Common myeloid progenitor, CD34-positive (primary cell): ENCODE measurements around the gene JAML.

ENCODE experiments used
- CTCF ChIA-PET: fragments of 350-600 bp; sonication (Branson Sonifier 250); formaldehyde crosslinking; loops from one replicate; lab custom pipeline; 2021; ENCODE audit warnings: antibody characterized with exemption; lab: Charles Lee
- POLR2A ChIA-PET: fragments of 350-600 bp; sonication (Branson Sonifier 250); formaldehyde crosslinking; loops from one replicate; lab custom pipeline; 2021; ENCODE audit warnings: antibody characterized with exemption; lab: Charles Lee
- DNase-seq, 3 donors: peaks; one replicate each; pipeline versions ENCODE4 v3.0.0 to v3.0.0-alpha.2; 2013
- H3K27ac ChIP-seq, 2 experiments: 1 replicate in 1 of 2; 2 replicates in 1 of 2; pipeline ENCODE4 v1.7.0; 2013; ENCODE audit warnings: inconsistent platforms in 2 of 2, low read length in 2 of 2, mild to moderate bottlenecking in 2 of 2, low read depth in 1 of 2, moderate library complexity in 1 of 2; ENCODE audit not compliant: severe bottlenecking in 2 of 2, insufficient read depth in 1 of 2, poor library complexity in 1 of 2
- H3K27me3 ChIP-seq, 5 experiments: replicated peaks in 2 of 5; 1 replicate in 3 of 5; 2 replicates in 2 of 5; pipeline versions ENCODE4 v1.6.1 to v1.7.0; 2013; ENCODE audit warnings: low read length in 4 of 5, mild to moderate bottlenecking in 2 of 5, moderate library complexity in 2 of 5, inconsistent platforms in 1 of 5; ENCODE audit not compliant: insufficient read depth in 5 of 5, control insufficient read depth in 4 of 5
- H3K36me3 ChIP-seq, 4 experiments: 1 replicate in 2 of 4; 2 replicates in 2 of 4; pipeline versions ENCODE4 v1.6.1 to v1.7.0; 2013; ENCODE audit warnings: low read length in 3 of 4, control low read depth in 1 of 4, mild to moderate bottlenecking in 1 of 4; ENCODE audit not compliant: control insufficient read depth in 4 of 4, insufficient read depth in 4 of 4
- H3K4me1 ChIP-seq, 4 experiments: 1 replicate in 3 of 4; 2 replicates in 1 of 4; pipeline versions ENCODE4 v1.6.1 to v1.7.1; 2013; ENCODE audit warnings: low read length in 3 of 4, mild to moderate bottlenecking in 3 of 4, control low read depth in 1 of 4, inconsistent platforms in 1 of 4, moderate library complexity in 1 of 4; ENCODE audit not compliant: control insufficient read depth in 4 of 4, insufficient read depth in 4 of 4; ENCODE audit errors: control extremely low read depth in 1 of 4
- H3K4me3 ChIP-seq, 7 experiments: 1 replicate in 4 of 7; 2 replicates in 3 of 7; pipeline versions ENCODE4 v1.5.1 to v1.7.0; 2013; ENCODE audit warnings: mild to moderate bottlenecking in 7 of 7, low read length in 6 of 7, moderate library complexity in 6 of 7, inconsistent platforms in 2 of 7, low read depth in 2 of 7, control low read depth in 1 of 7; ENCODE audit not compliant: insufficient read depth in 4 of 7, control insufficient read depth in 1 of 7; ENCODE audit errors: extremely low read depth in 1 of 7
- H3K9me3 ChIP-seq, 5 experiments: 1 replicate in 4 of 5; 2 replicates in 1 of 5; pipeline versions ENCODE4 v1.6.1 to v1.7.1; 2013; ENCODE audit warnings: low read length in 4 of 5, mild to moderate bottlenecking in 2 of 5, inconsistent platforms in 1 of 5, low read depth in 1 of 5, moderate library complexity in 1 of 5; ENCODE audit not compliant: control insufficient read depth in 4 of 5, insufficient read depth in 2 of 5; ENCODE audit errors: control extremely low read depth in 1 of 5
- WGBS: methylation state at CpG from one replicate; pipeline ENCODE4 v1.1.5; 2013; ENCODE audit not compliant: insufficient coverage; 5-methylcytosine and 5-hydroxymethylcytosine counted together

Gene JAML

DNA sequence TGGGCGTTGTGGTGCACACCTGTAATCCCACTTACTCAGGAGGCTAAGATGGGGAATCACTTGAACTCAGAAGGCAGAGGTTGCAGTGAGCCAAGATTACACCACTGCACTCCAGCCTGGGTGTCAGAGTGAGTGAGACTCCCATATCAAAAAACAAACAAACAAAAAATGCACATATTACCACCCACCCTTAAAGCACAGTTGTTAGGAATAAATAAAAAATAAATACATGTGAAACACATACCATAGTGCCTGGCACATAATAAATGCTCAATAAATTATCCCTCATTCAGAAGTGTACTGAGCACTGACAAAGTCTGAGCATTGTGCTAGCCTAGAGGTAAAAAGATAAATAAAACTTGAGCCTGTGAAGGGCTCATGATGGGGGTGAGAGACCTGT lies 9.0 kb upstream of the JAML start:
- Histone ChIP-seq H3K36me3 (peaks cover 0 to 8% (median 3%) of the 10 kb centered on the region in 4 experiments), H3K27ac (no peak overlapping the region), H3K4me3 (no peak overlapping the region), H3K27me3 (no peaks in the 10 kb centered on the region), H3K9me3 (no peaks in the 10 kb centered on the region), H3K4me1 (peaks cover 21 to 43% (median 32%) of the 10 kb centered on the region in 4 experiments)
- DNase-seq: no peak
- ChIA-PET POLR2A (no interaction called here), CTCF (no interaction called here)
- WGBS: no CpG with 5 or more reads among the region's 1 CpG

GRCh38 chr11:118233377-118233776 lies 8.6 kb upstream of the JAML start:
- 100% methylated on average over 5 of the region's 5 CpGs for WGBS
- CTCF ChIA-PET: no interaction called here
- H3K36me3 ChIP-seq: peaks cover 0 to 8% (median 3%) of the 10 kb centered on the region in 4 experiments

DNA sequence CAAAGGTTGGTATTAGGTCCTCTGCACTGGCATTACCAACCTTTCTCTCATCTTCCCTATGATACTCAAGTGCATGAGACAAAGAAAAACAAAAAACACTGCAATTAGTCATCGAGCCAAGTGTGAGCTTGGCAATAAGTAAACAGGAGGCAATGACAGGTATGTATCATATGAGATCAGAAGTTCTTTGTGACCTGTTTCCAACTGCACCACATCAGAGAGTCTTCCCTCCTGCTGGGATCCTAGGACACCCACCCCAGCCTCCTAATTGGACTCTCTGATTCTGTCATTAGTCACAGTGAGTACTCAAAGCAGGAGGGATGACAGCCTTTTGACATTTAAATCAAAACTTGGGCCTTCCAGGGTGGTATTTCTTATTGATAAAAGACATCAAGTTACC lies 7.8 kb upstream of the JAML start:
- Histone ChIP-seq H3K4me3 (no peak overlapping the region), H3K4me1 (peaks cover 21 to 44% (median 34%) of the 10 kb centered on the region in 4 experiments), H3K9me3 (no peaks in the 10 kb centered on the region), H3K36me3 (peaks cover 0 to 8% (median 3%) of the 10 kb centered on the region in 4 experiments), H3K27ac (no peak overlapping the region), H3K27me3 (no peaks in the 10 kb centered on the region)
- ChIA-PET POLR2A (no interaction called here), CTCF (no interaction called here)
- WGBS: 100% methylated on average over 1 of the region's 1 CpG
- no peak for DNase-seq

More at GRCh38 chr11:118233377-118233776, 8.6 kb upstream of the JAML start:
- Histone ChIP-seq H3K27ac (no peak overlapping the region), H3K4me3 (no peak overlapping the region), H3K9me3 (no peaks in the 10 kb centered on the region), H3K27me3 (no peaks in the 10 kb centered on the region), H3K4me1 (peaks cover 17 to 42% (median 32%) of the 10 kb centered on the region in 4 experiments)
- POLR2A ChIA-PET: no interaction called here
- DNase-seq: no peak

- H3K4me1 ChIP-seq: peaks cover 32 to 45% (median 39%) of the 10 kb centered on the region in 4 experiments
- no peak overlapping the region for H3K27ac ChIP-seq
- H3K36me3 ChIP-seq: peaks cover 0 to 5% (median 3%) of the 10 kb centered on the region in 4 experiments
- no peak overlapping the region for H3K4me3 ChIP-seq
- DNase-seq: no peak
- ChIA-PET CTCF (no interaction called here), POLR2A (no interaction called here)
- no peaks in the 10 kb centered on the region for H3K9me3 ChIP-seq
- H3K27me3 ChIP-seq: no peaks in the 10 kb centered on the region
These were observed 6.7 kb upstream of the JAML start for GRCh38 chr11:118231461-118231860.

DNA sequence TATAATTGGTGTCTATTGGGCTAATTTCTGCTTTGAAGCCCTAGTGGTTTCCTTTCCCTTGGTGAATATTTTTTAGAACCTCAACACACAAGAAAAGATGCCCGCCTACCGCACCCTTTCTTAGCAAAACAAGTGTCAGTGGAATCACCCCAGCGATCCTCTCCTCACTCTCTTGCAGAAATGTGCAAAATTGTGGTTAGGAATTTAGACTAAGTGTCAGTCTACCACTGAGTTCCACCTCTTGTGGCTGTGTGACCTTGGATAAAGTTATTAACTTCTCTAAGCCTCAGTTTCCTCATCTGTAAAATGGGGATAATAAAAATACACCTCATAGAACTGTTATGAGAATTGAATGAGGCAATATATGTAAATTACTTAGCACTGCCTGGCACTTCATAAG lies 5.3 kb upstream of the JAML start:
- ChIA-PET POLR2A (interaction anchor here (1.2 kb wide), 1 partner anchor 10 kb away, joined by 3 read pairs; no protein-coding TSS in a partner anchor), CTCF (interaction anchor here (0.8 to 1.6 kb wide), 3 partner anchors 9 to 31 kb away, joined by 3 to 9 read pairs (median 4); no protein-coding TSS in a partner anchor)
- Histone ChIP-seq H3K9me3 (no peaks in the 10 kb centered on the region), H3K4me1 (peaks cover 43 to 50% (median 49%) of the 10 kb centered on the region in 4 experiments), H3K36me3 (peaks cover 0 to 5% (median 3%) of the 10 kb centered on the region in 4 experiments), H3K27me3 (no peaks in the 10 kb centered on the region), H3K27ac (no peak overlapping the region), H3K4me3 (peak overlapping the region in 1 of 7 experiments; percentile 16)
- 100% methylated on average over 3 of the region's 3 CpGs for WGBS
- peak in 1 of 3 donors; percentile 29 for DNase-seq

DNA sequence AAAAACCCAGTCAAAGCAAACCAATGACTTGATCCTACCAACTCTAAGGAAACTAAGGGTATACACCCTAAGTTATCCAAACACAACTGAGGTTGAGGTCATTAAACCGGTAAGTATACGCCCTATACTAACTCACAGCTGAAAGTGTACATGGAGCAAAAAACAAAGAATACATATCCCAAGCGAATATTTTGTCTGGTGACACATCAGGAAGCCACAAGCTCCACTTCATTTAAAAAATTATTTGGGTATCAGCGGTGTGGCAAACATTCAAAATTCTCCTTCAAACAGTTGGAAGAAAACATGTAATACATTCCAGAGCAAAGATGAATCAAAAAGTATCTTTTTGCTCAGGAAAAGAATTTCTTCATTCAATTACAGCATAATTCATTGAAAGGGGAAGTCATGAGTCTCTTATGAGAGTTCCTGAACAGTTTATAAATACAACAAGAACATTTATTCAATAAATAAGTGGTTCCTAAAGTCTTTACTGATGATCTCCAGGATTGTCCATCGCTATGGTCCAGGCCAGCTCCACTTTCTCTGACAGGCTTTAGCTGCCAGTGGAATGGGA lies 4.5 kb upstream of the JAML start:
- peak in 1 of 3 donors; percentile 67 for DNase-seq
- peaks cover 0 to 5% (median 3%) of the 10 kb centered on the region in 4 experiments for H3K36me3 ChIP-seq
- H3K27ac ChIP-seq: peak overlapping the region in 1 of 2 experiments; percentile 14
- POLR2A ChIA-PET: interaction anchor here (1.0 to 1.2 kb wide), 2 partner anchors 10 to 15 kb away, joined by 3 read pairs; no protein-coding TSS in a partner anchor
- H3K9me3 ChIP-seq: no peaks in the 10 kb centered on the region
- WGBS: 33% methylated on average over 2 of the region's 5 CpGs
- H3K4me3 ChIP-seq: peak overlapping the region in 1 of 7 experiments; percentile 46
- no peaks in the 10 kb centered on the region for H3K27me3 ChIP-seq
- CTCF ChIA-PET: interaction anchor here (1.0 to 1.6 kb wide), 3 partner anchors 10 to 31 kb away, joined by 4 to 9 read pairs (median 4); no protein-coding TSS in a partner anchor
- peaks cover 49 to 57% (median 54%) of the 10 kb centered on the region in 4 experiments for H3K4me1 ChIP-seq
